PC-9 (cell line): ENCODE results near the gene AMOTL2. TPM values are rescaled to one million over a fixed set of nuclear protein-coding genes. Genes with fewer than 3 reads are reported as not detected.

Experiments
- BruUV-seq: library from RNA; stranded (reverse); fragments of 400-500 nt; replicated peaks from 2 replicates; lab custom pipeline; 2021; lab: Mats Ljungman, UMichigan
- CTCF ChIA-PET: fragments of 300-600 bp; sonication (Branson Sonifier 250); formaldehyde crosslinking; loops from one replicate; lab custom pipeline; 2022; ENCODE audit warnings: antibody characterized with exemption; lab: Charles Lee
- POLR2A ChIA-PET: fragments of 300-600 bp; sonication (Branson Sonifier 250); formaldehyde crosslinking; loops from one replicate; lab custom pipeline; 2022; ENCODE audit warnings: antibody characterized with exemption; ENCODE audit not compliant: unreplicated experiment; lab: Charles Lee
- DNase-seq, 2 experiments: peaks; one replicate each; pipeline versions ENCODE4 v3.0.0 to v3.0.0-alpha.2; 2015 to 2022; ENCODE audit warnings: mixed read lengths in 1 of 2
- H2AFZ ChIP-seq: fragments of 200-600 bp; sonication (generic); 2 replicates; pipeline ENCODE4 v1.8.1; 2017; ENCODE audit warnings: antibody characterized with exemption
- H3F3A ChIP-seq: fragments of 200-600 bp; sonication (generic); 2 replicates; pipeline ENCODE4 v1.8.1; 2017; ENCODE audit warnings: antibody characterized with exemption, mild to moderate bottlenecking, low read depth; ENCODE audit not compliant: insufficient read depth
- H3K27ac ChIP-seq: fragments of 200-600 bp; sonication (generic); 2 replicates; pipeline ENCODE4 v1.6.1; 2016; ENCODE audit warnings: mixed run types
- H3K27me3 ChIP-seq: fragments of 200-600 bp; sonication (generic); 2 replicates; pipeline ENCODE4 v1.6.1; 2016; ENCODE audit warnings: low read depth, mixed run types; ENCODE audit not compliant: insufficient read depth
- H3K36me3 ChIP-seq: fragments of 200-600 bp; sonication (generic); 2 replicates; pipeline ENCODE4 v1.6.1; 2016; ENCODE audit warnings: low read depth, mixed run types
- H3K4me1 ChIP-seq: fragments of 200-600 bp; sonication (generic); replicated peaks from 2 replicates; pipeline ENCODE4 v1.6.1; 2016; ENCODE audit warnings: mixed run types; ENCODE audit not compliant: insufficient read depth
- H3K4me2 ChIP-seq: fragments of 200-600 bp; sonication (generic); 2 replicates; pipeline ENCODE4 v1.6.1; 2017; ENCODE audit warnings: mixed run types
- H3K4me3 ChIP-seq: fragments of 200-600 bp; sonication (generic); 2 replicates; pipeline ENCODE4 v1.6.1; 2016; ENCODE audit warnings: mixed run types
- H3K79me2 ChIP-seq: fragments of 200-600 bp; sonication (generic); 2 replicates; pipeline ENCODE4 v1.6.1; 2017; ENCODE audit warnings: low read depth, mixed run types
- H3K9me2 ChIP-seq: fragments of 200-600 bp; sonication (generic); 2 replicates; pipeline ENCODE4 v1.8.1; 2017; ENCODE audit warnings: mild to moderate bottlenecking; ENCODE audit not compliant: insufficient read depth
- H3K9me3 ChIP-seq: fragments of 200-600 bp; sonication (generic); 2 replicates; pipeline ENCODE4 v1.8.1; 2016; ENCODE audit warnings: low read depth; ENCODE audit not compliant: insufficient read depth
- H4K20me1 ChIP-seq: fragments of 200-600 bp; sonication (generic); 2 replicates; pipeline ENCODE4 v1.8.1; 2017; ENCODE audit not compliant: insufficient read depth
- EZH2 ChIP-seq: fragments of 200-600 bp; sonication (generic); IDR thresholded peaks from 2 replicates; pipeline ENCODE4 v1.8.0; 2017; ENCODE audit warnings: antibody characterized with exemption, low read depth
- intact Hi-C: fragments of 100-400 bp; cut with micrococcal nuclease; formaldehyde crosslinking; loops from one replicate; pipeline ENCODE4 v1.10.0; 2022; ENCODE audit not compliant: unreplicated experiment
- total RNA-seq: library from RNA; stranded (reverse); gene quantifications from 2 replicates; pipeline ENCODE4 v1.2.3, GENCODE V29; 2021
- TF ChIP-seq, protein P1 (sequence below): fragments of 200-600 bp; sonication (generic); conservative IDR thresholded peaks from 2 replicates; pipeline ENCODE4 v1.6.1; 2017; ENCODE audit warnings: mixed run types, antibody characterized with exemption, mild to moderate bottlenecking, moderate library complexity

The AMOTL2 gene
- total RNA-seq, 1 experiment from 2014 or later, result 147 TPM

DNA sequence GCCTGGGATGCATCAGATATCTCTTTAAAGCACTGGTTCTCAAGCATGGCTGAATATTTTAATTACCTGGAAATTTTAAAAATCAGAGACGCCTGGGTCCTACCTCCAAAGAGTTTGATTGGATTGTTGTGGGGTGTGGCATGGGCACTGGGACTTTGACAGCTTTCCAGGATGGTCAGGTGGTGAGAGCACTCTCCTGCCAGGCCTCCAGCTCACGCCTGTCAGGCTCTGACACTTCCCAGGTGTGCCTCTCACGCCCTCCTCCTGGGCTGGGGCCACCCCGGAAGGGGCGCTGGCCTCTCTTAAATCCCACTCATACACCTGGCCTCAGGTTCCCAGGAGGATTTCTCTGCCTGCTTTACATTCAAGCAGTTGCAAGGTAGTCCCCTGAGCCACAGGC is 48.5 kb downstream of the AMOTL2 start:
- TF ChIP-seq, protein P1, sequence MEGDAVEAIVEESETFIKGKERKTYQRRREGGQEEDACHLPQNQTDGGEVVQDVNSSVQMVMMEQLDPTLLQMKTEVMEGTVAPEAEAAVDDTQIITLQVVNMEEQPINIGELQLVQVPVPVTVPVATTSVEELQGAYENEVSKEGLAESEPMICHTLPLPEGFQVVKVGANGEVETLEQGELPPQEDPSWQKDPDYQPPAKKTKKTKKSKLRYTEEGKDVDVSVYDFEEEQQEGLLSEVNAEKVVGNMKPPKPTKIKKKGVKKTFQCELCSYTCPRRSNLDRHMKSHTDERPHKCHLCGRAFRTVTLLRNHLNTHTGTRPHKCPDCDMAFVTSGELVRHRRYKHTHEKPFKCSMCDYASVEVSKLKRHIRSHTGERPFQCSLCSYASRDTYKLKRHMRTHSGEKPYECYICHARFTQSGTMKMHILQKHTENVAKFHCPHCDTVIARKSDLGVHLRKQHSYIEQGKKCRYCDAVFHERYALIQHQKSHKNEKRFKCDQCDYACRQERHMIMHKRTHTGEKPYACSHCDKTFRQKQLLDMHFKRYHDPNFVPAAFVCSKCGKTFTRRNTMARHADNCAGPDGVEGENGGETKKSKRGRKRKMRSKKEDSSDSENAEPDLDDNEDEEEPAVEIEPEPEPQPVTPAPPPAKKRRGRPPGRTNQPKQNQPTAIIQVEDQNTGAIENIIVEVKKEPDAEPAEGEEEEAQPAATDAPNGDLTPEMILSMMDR, result no peak
- no peak for TF ChIP-seq EZH2
- CTCF ChIA-PET, result interaction anchor here (0.7 to 0.8 kb wide), 3 partner anchors 10 to 39 kb away, joined by 3 to 4 read pairs (median 4); no protein-coding TSS in a partner anchor
- H2AFZ ChIP-seq, result no peak overlapping the region
- peak; percentile 78 to 82 for DNase-seq
- POLR2A ChIA-PET, result interaction anchor here (0.5 to 3.0 kb wide), 8 partner anchors 8 to 48 kb away, joined by 3 to 18 read pairs (median 10); partner anchors contain the start of gene AMOTL2
- no peaks in the 10 kb centered on the region for H3K9me3 ChIP-seq
- BruUV-seq, result TSS peak; percentile 31
- intact Hi-C loops, result loop anchor here (2.0 to 5.0 kb wide), 2 partner anchors 39 to 753 kb away; partner anchors contain the start of gene CDV3
- H3K27me3 ChIP-seq, result no peaks in the 10 kb centered on the region
- H3K9me2 ChIP-seq, result no peaks in the 10 kb centered on the region
- no peaks in the 10 kb centered on the region for H4K20me1 ChIP-seq
- H3K79me2 ChIP-seq, result peaks cover 13% of the 10 kb centered on the region
- peaks cover 65% of the 10 kb centered on the region for H3F3A ChIP-seq
- H3K36me3 ChIP-seq, result no peaks in the 10 kb centered on the region
- H3K27ac ChIP-seq, result peak overlapping the region; percentile 97
- peak overlapping the region; percentile 69 for H3K4me2 ChIP-seq
- H3K4me1 ChIP-seq, result peaks cover 87% of the 10 kb centered on the region
- H3K4me3 ChIP-seq, result no peak overlapping the region

DNA sequence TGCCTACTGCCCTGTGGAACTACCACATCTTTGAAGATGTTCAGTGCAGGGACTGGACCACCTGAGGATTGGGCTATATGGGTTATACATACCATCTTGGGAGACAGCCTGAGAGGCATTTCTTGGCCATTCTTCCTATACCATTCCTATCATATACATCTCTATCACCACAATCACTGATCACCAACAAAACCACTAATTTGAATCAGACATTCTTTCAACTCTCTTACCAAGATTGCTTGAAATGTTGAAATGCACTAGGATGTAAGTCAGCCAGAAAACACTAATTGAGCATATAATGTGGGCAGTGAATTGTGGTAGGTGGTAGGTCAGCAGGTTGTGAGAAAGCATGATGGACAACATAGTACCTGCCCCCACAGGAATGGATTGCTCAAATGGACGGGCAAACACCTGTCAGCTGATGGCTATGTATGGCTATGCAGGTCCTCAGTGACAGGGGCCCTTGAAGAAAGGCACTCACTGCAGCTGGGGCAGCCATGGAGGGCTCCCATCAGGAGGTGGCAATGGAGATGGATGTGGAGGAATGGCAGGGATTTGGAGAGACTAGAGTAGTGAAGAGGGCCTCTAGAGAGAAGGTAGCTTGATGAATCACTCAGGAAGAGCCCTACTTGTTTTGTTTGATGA is 49.1 kb downstream of the AMOTL2 start:
- H3K27ac ChIP-seq, result peak overlapping the region; percentile 97
- intact Hi-C loops, result loop anchor here (5.0 kb wide), 1 partner anchor 753 kb away; the partner anchor contains the start of gene CDV3
- peaks cover 87% of the 10 kb centered on the region for H3K4me1 ChIP-seq
- H3K36me3 ChIP-seq, result no peaks in the 10 kb centered on the region
- H3K9me2 ChIP-seq, result no peaks in the 10 kb centered on the region
- no peak overlapping the region for H2AFZ ChIP-seq
- H4K20me1 ChIP-seq, result no peaks in the 10 kb centered on the region
- DNase-seq, result peak in 1 of 2 experiments; percentile 73
- ChIA-PET CTCF (interaction anchor here (0.7 to 0.8 kb wide), 3 partner anchors 10 to 39 kb away, joined by 3 to 4 read pairs (median 4); no protein-coding TSS in a partner anchor), POLR2A (interaction anchor here (0.5 to 3.0 kb wide), 8 partner anchors 8 to 49 kb away, joined by 3 to 18 read pairs (median 10); partner anchors contain the start of gene AMOTL2)
- no peaks in the 10 kb centered on the region for H3K27me3 ChIP-seq
- H3K4me2 ChIP-seq, result peak overlapping the region; percentile 69
- H3K79me2 ChIP-seq, result peaks cover 13% of the 10 kb centered on the region
- no peak overlapping the region for H3K4me3 ChIP-seq
- no peaks in the 10 kb centered on the region for H3K9me3 ChIP-seq
- H3F3A ChIP-seq, result peaks cover 64% of the 10 kb centered on the region
- no TSS peak for BruUV-seq
- no peak for TF ChIP-seq EZH2
- TF ChIP-seq, protein P1, result no peak

DNA sequence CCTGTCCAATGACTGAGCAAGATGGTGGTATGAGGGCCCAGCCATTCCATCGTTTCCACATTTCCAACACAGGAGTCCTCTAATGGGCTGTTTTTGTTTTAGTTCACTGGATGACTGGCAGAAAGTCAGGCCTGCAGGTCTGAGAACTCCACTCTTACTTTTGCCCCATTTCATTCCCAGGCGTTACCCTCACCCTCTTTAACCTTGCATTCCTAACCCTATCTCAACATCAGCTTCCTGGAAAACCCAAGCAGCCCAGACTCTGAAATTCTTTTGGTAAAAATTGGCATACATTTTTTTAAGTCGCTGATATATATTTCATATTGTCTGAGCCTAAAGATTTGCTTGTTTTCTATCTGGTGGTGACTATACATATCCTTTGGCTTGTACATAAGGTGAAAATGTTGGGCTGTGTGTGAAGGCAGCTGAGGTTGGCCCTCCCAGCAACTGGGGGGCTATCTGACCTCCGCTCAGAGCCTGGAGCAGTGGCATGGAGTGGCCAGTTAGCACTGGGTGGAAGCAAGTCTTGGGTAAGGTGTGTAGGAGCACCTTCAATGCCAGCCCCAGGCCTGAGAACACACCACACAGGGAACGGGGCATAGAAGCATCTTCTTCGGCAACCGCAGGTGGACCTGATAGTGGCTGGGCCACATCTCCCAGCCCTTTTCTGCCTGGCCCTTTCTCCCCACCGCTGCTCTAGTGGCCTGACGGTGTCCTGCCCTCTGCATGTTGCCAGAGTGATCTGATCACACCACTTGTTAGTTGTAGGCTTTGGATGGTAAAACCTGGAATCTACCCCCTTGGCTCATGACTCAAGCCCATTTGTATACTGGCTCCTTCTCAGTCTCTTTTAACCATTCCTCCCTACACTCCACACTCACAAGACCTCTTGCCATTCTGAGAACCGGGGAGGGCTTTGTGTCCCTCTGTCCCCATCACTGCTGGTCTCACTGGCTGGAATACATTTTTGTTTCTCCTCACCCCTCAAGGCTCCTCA is 50.0 kb downstream of the AMOTL2 start:
- Histone ChIP-seq H3K4me3 (no peak overlapping the region), H3K9me2 (no peaks in the 10 kb centered on the region), H4K20me1 (no peaks in the 10 kb centered on the region), H3K4me2 (peak overlapping the region; percentile 69), H3F3A (peaks cover 64% of the 10 kb centered on the region), H2AFZ (no peak overlapping the region), H3K79me2 (peaks cover 13% of the 10 kb centered on the region; the same call in 1 of the 2 replicates), H3K4me1 (peaks cover 87% of the 10 kb centered on the region), H3K27ac (peak overlapping the region; percentile 97), H3K27me3 (no peaks in the 10 kb centered on the region), H3K36me3 (no peaks in the 10 kb centered on the region), H3K9me3 (no peaks in the 10 kb centered on the region)
- CTCF ChIA-PET, result no interaction called here
- intact Hi-C loops, result no loop called here
- no peak for TF ChIP-seq EZH2
- TF ChIP-seq, protein P1, result no peak
- DNase-seq, result peak in 1 of 2 experiments; percentile 66
- POLR2A ChIA-PET, result interaction anchor here (0.5 kb wide), 2 partner anchors 9 to 13 kb away, joined by 7 to 15 read pairs; no protein-coding TSS in a partner anchor
- no TSS peak for BruUV-seq
